ENCODE results near the gene UCHL5. TPM values are rescaled to one million over a fixed set of nuclear protein-coding genes. Genes with fewer than 3 reads are reported as not detected.
"Not testable (repeated sequence)": the region's sequence is repeated elsewhere in the genome, so short reads cannot be mapped to it uniquely, and the experiment has no call there.

UCHL5 gene
- total RNA-seq, 1 donor from 2014 or later = 40.9 TPM

DNA sequence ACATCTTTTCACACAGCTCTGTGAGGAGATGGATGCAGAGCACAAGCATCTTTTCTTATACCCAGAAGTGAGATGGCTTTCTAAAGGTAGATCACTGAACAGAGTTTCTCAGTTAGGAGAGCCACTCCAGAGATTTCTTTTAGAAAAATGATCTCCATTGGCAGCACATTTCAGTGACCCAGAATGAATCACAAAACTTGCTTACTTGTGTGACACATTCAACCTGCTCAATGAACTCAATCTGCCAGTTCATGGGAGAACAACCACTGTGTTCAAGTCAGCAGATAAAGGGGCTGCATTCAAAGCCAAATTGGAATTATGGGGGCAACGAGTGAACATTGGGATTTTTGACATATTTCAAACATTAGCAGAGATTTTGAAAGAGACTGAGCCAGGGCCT lies 78.3 kb downstream of the UCHL5 start:
- H3K27ac Mint-ChIP-seq (ENCODE audit: unreplicated experiment) = no peak overlapping the region
- H3K4me1 Mint-ChIP-seq = peaks cover 9% of the 10 kb centered on the region
- TF ChIP-seq, protein P1, sequence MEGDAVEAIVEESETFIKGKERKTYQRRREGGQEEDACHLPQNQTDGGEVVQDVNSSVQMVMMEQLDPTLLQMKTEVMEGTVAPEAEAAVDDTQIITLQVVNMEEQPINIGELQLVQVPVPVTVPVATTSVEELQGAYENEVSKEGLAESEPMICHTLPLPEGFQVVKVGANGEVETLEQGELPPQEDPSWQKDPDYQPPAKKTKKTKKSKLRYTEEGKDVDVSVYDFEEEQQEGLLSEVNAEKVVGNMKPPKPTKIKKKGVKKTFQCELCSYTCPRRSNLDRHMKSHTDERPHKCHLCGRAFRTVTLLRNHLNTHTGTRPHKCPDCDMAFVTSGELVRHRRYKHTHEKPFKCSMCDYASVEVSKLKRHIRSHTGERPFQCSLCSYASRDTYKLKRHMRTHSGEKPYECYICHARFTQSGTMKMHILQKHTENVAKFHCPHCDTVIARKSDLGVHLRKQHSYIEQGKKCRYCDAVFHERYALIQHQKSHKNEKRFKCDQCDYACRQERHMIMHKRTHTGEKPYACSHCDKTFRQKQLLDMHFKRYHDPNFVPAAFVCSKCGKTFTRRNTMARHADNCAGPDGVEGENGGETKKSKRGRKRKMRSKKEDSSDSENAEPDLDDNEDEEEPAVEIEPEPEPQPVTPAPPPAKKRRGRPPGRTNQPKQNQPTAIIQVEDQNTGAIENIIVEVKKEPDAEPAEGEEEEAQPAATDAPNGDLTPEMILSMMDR (conservative IDR thresholded peaks at IDR 0.05) = no peak
- H3K4me3 Mint-ChIP-seq = no peak overlapping the region
- peaks cover 12% of the 10 kb centered on the region for H3K36me3 Mint-ChIP-seq (ENCODE audit: low read depth)
- DNase-seq (ENCODE audit: low read depth, low spot score) = no peak
- H3K9me3 Mint-ChIP-seq = peaks cover 5% of the 10 kb centered on the region
- no peaks in the 10 kb centered on the region for H3K27me3 Mint-ChIP-seq (ENCODE audit: low read depth)

DNA sequence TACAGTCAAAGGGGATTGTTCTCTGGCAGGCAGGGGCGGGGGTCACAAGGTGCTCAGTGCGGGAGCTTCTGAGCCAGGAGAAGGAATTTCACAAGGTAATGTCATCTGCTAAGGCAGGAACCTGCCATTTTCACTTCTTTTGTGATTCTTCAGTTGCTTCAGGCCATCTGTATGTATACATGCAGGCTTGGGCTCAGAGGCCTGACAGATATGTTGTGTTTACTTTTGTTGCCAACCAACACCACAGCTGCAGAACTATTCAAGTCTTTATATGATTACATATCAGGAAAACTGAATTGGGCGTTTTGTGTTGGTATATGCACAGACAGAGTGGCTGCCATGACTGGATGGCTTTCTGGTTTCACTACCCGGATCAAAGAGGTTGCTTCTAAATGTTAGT lies 78.8 kb downstream of the UCHL5 start:
- not testable (repeated sequence) for H3K9me3 Mint-ChIP-seq; H3K27ac Mint-ChIP-seq (ENCODE audit: unreplicated experiment); H3K4me3 Mint-ChIP-seq; H3K27me3 Mint-ChIP-seq (ENCODE audit: low read depth); DNase-seq (ENCODE audit: low read depth, low spot score); H3K4me1 Mint-ChIP-seq
- H3K36me3 Mint-ChIP-seq (ENCODE audit: low read depth) = peaks cover 12% of the 10 kb centered on the region

DNA sequence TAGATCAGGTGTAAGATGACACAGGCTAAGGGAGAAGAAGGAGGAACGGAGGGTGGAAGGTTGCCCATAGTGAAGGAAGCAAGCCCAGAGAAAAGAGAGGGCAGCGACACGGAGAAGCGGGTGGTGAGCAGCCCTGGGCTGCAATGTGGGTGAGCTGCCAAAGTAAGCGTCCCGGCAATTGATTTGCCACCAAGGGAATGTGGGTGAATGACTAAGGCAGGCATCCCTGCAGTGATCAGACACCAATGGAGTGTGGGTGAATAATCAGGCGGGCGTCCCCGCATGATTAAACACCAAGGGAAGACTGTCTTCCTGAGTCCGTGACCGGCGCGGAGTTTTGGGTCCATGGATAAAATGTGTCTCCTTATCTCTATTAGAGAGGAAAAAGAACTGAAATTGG lies 79.6 kb downstream of the UCHL5 start:
- Mint-ChIP-seq H3K4me3 (no peak overlapping the region), H3K27ac (ENCODE audit: unreplicated experiment) (no peak overlapping the region), H3K27me3 (ENCODE audit: low read depth) (no peaks in the 10 kb centered on the region), H3K36me3 (ENCODE audit: low read depth) (peaks cover 12% of the 10 kb centered on the region), H3K9me3 (peaks cover 5% of the 10 kb centered on the region), H3K4me1 (peaks cover 9% of the 10 kb centered on the region)
- TF ChIP-seq, protein P1 (conservative IDR thresholded peaks at IDR 0.05) = no peak
- no peak for DNase-seq (ENCODE audit: low read depth, low spot score)

DNA sequence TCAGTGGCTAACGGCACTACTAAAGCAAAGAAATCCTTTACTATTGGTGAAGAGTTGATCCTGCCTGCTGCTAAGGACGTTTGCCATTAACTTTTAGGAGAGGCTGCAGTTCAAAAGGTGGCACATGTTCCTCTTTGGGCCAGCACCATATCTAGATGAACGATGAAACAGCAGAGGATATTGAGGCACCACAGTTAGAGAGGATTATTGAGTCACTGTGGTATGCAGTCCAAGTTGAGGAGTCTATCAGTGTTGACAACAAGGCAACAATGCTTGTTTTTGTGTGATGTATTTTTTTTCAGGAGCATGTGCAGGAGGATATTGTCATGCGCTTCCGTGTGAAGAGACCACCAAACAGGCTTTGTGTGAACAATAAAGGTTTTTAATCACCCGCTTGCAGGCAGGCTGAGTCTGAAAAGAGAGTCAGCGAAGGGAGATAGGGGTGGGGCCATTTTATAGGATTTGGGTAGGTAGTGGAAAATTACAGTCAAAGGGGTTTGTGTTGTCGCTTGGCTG lies 80.9 kb downstream of the UCHL5 start:
- Mint-ChIP-seq H3K36me3 (ENCODE audit: low read depth) (peaks cover 12% of the 10 kb centered on the region), H3K27me3 (ENCODE audit: low read depth) (no peaks in the 10 kb centered on the region), H3K4me3 (no peak overlapping the region), H3K27ac (ENCODE audit: unreplicated experiment) (no peak overlapping the region), H3K9me3 (peaks cover 5% of the 10 kb centered on the region), H3K4me1 (peaks cover 9% of the 10 kb centered on the region)
- no peak for DNase-seq (ENCODE audit: low read depth, low spot score)
- TF ChIP-seq, protein P1 (conservative IDR thresholded peaks at IDR 0.05) = no peak

DNA sequence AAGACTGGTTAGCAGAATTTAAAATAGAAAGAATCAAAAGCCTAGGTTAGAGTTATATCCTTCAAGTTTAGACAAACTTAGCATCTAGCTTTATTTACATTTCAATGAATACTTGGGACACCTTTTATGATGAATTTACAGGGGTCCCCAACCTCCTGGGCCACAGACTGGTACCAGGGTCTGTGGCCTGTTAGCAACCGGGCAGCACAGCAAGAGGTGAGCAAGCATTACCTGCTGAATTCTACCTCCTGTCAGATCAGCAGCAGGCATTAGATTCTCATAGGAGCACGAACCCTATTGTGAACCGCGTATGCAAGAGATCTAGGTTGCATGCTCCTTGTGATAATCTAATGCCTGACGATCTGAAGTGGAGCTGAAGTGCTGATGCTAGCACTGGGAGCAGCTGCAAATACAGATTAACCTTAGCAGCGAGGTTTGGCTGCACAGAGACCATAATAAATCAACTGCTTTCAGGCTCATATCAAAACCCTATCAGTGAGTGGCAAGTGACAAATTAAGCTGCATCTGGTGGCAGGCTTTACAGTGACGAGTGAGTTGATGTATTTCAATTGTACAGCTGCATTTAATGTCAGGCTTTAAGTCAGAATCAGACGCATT lies 82.0 kb downstream of the UCHL5 start:
- no peak for DNase-seq (ENCODE audit: low read depth, low spot score)
- Mint-ChIP-seq H3K4me1 (peaks cover 9% of the 10 kb centered on the region), H3K27ac (ENCODE audit: unreplicated experiment) (no peak overlapping the region), H3K36me3 (ENCODE audit: low read depth) (peaks cover 12% of the 10 kb centered on the region), H3K27me3 (ENCODE audit: low read depth) (no peaks in the 10 kb centered on the region), H3K4me3 (no peak overlapping the region), H3K9me3 (peaks cover 5% of the 10 kb centered on the region)
- TF ChIP-seq, protein P1 (conservative IDR thresholded peaks at IDR 0.05) = no peak

DNA sequence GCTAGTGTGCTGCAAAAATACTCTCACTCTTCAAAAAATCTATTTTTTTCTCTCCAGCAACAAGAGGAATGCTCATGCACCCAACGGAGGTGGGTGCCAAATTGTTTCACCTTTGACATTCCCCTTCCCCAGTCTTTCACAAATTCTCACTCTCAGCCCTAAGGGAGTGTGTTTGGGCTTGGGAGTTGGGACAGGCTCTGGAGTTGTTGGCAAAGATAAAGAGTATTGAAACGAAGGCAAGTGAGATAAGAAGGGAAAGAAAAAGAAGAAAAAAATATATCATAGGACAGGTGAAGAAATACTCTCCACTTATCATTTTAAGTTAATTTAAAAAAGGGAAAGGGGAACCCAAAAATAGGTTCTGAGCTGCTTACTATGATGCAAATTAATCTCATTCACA lies 82.6 kb downstream of the UCHL5 start:
- Mint-ChIP-seq H3K27ac (ENCODE audit: unreplicated experiment) (no peak overlapping the region), H3K9me3 (peaks cover 5% of the 10 kb centered on the region), H3K4me1 (peaks cover 9% of the 10 kb centered on the region), H3K4me3 (no peak overlapping the region), H3K36me3 (ENCODE audit: low read depth) (peaks cover 12% of the 10 kb centered on the region), H3K27me3 (ENCODE audit: low read depth) (no peaks in the 10 kb centered on the region)
- no peak for DNase-seq (ENCODE audit: low read depth, low spot score)
- TF ChIP-seq, protein P1 (conservative IDR thresholded peaks at IDR 0.05) = no peak

All from neural crest cell (in vitro differentiated cells).